Measurements from ENCODE around the gene HCFC1R1.

HCFC1R1 gene

GRCh38 chr16:3035972-3036725 is 12.4 kb upstream of the HCFC1R1 start:
- no peak for DNase-seq (ENCODE audit: low read depth in 3 of 3)

- no peak for DNase-seq (ENCODE audit: low read depth in 3 of 3)
Measured at GRCh38 chr16:3035289-3035971, 11.7 kb upstream of the HCFC1R1 start.

GRCh38 chr16:3032624-3033023 is 8.9 kb upstream of the HCFC1R1 start:
- DNase-seq (ENCODE audit: low read depth in 3 of 3), result no peak

DNA sequence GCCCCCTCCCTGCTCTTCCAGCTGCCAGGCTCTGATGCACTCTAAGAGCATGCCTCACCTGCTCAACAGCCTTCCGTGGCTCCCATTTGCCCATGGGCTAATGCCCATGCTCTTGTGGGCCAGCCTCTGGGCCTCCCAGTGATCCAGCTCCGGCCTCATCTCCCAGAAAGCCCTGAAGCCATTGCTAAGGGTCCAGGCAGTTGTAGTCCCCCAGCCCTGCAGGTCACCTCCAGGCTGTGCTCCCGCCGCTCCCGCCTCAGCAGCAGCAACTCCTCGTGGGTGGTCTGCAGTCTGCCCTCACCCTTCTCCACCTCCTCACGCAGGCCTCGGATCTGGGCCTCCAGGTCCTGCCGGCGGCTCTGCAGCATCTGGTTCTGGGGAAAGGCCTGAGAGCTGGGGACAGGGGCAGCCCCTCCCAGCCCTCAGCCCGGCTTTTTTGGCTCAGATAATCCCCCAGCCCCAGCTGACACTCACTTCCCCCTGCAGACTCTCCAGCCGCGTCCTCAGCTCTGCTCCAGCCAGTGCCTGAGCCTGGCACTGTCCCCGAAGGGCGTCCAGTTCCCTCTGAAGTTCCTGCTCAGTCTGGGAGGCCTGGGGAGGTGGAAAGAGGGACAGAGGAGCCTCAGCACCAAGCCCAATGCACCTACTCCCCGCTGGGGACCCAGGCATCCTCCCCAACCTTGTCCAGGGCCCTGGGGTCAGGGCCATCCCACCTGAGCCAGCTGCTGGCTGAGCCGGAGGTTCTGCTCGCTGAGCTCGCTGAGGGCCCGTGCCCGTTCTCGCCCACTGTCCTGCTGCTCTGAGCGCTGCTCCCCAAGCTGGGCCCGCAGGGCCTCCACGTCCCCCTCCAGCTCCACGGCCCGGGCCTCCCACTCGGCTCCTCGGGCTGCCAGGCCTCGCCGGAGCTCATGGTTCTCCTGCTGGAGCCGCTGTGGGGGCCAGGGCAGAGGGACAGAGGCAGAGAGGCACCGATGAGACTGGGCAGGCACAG is 6.8 kb upstream of the HCFC1R1 start:
- DNase-seq (ENCODE audit: low read depth in 3 of 3), result no peak

- DNase-seq (ENCODE audit: low read depth in 3 of 3), result peak in 1 of 3 experiments; percentile 59
Measured at GRCh38 chr16:3029491-3030221, 5.9 kb upstream of the HCFC1R1 start.

DNA sequence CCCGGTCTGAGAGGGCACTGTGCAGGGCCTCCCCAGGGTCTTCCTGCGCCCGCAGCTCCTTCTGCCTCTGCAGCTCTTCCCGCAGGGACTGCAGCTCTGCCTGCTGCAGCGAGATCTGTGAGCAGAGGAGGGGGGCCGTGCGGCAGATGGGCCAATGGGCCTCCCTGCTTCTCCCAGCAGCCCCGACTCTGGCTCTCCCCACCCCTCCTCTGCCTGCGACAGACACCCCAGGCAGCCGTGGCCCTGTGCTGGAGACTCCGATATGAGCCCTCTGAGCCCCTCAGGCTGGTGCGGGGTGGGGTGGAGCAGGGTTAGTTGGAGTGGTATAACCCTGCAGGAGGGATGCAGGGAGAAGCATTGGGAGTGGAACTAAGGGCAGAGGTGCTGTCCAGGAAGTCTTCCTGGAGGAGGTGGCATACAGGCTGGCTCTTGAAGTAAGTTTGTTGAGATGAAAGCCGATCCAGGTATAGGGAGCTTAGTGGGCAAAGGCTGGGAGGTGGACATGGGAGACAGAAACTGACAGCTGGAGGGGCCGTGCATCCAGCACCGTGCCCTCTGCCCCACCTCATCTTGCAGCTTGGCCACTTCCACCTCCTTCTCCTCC is 5.1 kb upstream of the HCFC1R1 start:
- DNase-seq (ENCODE audit: low read depth in 3 of 3), result no peak

DNA sequence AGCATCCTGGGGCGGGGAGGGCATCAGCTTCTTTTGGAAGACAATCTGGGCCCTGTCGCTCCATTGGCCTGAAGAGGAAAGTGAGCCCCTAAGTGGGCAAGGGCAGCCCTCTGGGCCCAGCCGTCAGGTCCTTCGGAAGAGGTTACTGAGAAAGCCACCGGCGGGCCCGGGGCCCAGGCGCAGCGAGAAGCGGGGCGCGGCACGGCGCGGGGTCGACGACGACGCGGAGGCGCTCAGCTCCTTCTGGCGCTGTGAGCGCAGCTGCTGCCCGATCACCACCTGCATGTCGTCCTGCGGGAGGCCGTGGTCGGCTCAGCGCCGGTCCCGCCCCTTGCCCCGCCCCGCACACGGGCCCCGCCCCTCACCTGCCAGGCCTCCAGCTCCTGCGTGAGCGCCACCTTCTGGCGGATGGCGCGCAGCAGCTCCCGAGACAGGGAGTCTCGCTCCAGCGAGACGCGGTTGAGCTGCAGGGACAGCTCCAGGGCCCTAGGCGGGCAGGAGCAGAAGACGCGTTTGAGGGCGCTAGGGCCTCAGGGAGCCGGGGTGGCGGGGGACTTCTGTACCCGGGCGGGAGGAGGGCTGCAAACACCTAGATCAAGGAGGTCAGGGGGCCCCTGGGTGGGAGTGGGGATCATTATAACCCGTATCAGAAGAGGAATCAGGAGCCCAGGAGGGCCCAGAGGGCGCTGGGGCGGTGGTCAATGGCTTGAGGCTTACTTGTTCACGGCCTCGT is 4.4 kb upstream of the HCFC1R1 start:
- DNase-seq (ENCODE audit: low read depth in 3 of 3), result peak; percentile 76 to 89 (median 80)

DNA sequence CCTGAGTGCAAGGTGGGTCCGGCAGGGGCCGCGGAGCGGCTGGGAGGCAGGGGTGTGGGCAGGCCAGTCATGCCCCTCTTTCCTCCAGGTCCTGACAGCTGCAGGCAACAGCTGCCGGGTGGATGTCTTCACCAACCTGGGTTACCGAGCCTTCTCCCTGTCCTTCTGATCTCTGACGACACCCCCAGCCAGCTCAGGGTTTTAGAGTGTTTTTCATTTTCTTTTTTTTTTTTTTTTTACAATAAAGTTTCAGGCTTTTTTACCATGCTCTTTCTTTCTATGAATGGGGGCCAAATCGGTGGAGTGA is 3.7 kb upstream of the HCFC1R1 start:
- DNase-seq (ENCODE audit: low read depth in 3 of 3), result no peak

GRCh38 chr16:3026609-3027488 is 3.1 kb upstream of the HCFC1R1 start:
- no peak for DNase-seq (ENCODE audit: low read depth in 3 of 3)

GRCh38 chr16:3026003-3026378 is 2.2 kb upstream of the HCFC1R1 start:
- no peak for DNase-seq (ENCODE audit: low read depth in 3 of 3)

GRCh38 chr16:3025032-3026002 is 1.6 kb upstream of the HCFC1R1 start:
- DNase-seq (ENCODE audit: low read depth in 3 of 3), result no peak

GRCh38 chr16:3023415-3023668 is 400 bp downstream of the HCFC1R1 start:
- DNase-seq (ENCODE audit: low read depth in 3 of 3), result peak in 1 of 3 experiments; percentile 14

GRCh38 chr16:3022684-3023414 is 893 bp downstream of the HCFC1R1 start:
- peak in 1 of 3 experiments; percentile 14 for DNase-seq (ENCODE audit: low read depth in 3 of 3)

GRCh38 chr16:3022208-3022683 is 1.5 kb downstream of the HCFC1R1 start:
- DNase-seq (ENCODE audit: low read depth in 3 of 3), result peak; percentile 80 to 92 (median 81)

- peak; percentile 65 to 92 (median 79) for DNase-seq (ENCODE audit: low read depth in 3 of 3)
Measured at GRCh38 chr16:3021449-3022207, 2.1 kb downstream of the HCFC1R1 start.

DNA sequence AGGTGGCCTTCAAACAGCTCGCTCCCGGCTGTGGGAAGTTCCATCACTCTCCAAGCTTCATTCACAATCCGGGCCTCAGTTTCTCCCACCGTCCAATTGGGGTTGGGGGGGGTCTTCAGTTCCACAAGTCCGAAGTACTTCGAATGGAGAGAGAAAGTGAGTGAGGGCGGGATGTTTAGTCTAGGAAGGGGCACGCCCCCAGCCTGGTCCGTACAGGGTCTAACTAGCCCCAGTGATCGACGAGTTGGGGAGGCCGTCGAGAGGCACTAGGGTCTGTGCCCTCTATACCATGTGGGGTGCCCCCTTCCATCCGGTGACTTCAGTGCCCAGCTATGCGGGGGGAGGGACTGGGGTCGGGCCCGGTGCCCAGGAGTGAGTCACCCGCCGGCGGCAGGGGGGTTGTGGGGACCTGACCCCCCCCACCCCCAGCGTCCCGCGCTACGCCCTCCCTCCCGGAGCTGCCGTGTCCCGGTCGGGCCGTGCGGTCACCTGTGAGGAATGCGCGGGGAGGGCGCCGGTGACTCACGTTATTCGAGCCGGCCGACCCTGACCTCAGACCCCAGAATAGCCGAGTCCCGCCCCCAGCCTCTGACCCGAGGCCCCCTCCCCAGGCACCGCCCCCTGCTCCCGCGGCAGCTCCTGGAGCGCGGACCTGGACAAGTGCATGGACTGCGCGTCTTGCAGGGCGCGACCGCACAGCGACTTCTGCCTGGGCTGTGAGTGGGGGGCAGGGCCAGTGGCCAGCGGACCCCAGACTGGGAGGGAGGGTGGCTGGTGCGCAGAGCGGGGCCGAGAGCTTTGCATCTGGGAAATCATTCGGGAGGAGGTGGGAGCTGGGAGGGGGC is 2.9 kb downstream of the HCFC1R1 start:
- peak in 1 of 3 experiments; percentile 50 for DNase-seq (ENCODE audit: low read depth in 3 of 3)

Measured in stimulated activated CD4-positive, alpha-beta T cell treated with anti-CD3 and anti-CD28 coated beads, TNF-alpha, amount 100 ng/mL, for 24 hours (primary cell).